GM23338 (cell line): ENCODE results near the gene LMO2.

ENCODE experiments used
- CREB1 ChIP-seq: fragments of 250-450 bp; sonication (Bioruptor Pico); IDR thresholded peaks from 2 replicates; pipeline ENCODE4 v1.5.0; 2020; ENCODE audit warnings: low read depth, mild to moderate bottlenecking, moderate library complexity
- CTCF ChIP-seq, 2 experiments: fragments of 200-600 bp in 1 of 2; sonication (generic) in 1 of 2; conservative IDR thresholded peaks; 2 replicates each; pipeline versions ENCODE4 v1.5.1 to v1.6.1; 2016 to 2017; ENCODE audit warnings: antibody characterized with exemption in 2 of 2, low read depth in 2 of 2, mild to moderate bottlenecking in 2 of 2, moderate library complexity in 1 of 2
- ETS1 ChIP-seq: IDR thresholded peaks from 2 replicates; pipeline ENCODE4 v1.6.1; 2016; ENCODE audit warnings: antibody characterized with exemption
- EZH2 ChIP-seq: fragments of 200-600 bp; sonication (generic); IDR thresholded peaks from one replicate; pipeline ENCODE4 v1.8.0; 2017; ENCODE audit warnings: antibody characterized with exemption, mild to moderate bottlenecking, low read depth; ENCODE audit not compliant: unreplicated experiment
- EZH2phosphoT487 ChIP-seq: fragments of 200-600 bp; sonication (generic); IDR thresholded peaks from one replicate; pipeline ENCODE4 v1.8.1; 2018; ENCODE audit warnings: antibody characterized with exemption; ENCODE audit not compliant: unreplicated experiment
- JUNB ChIP-seq: IDR thresholded peaks from one replicate; pipeline ENCODE4 v1.6.1; 2016; ENCODE audit warnings: antibody characterized with exemption; ENCODE audit not compliant: unreplicated experiment
- POLR2AphosphoS5 ChIP-seq: IDR thresholded peaks from 2 replicates; pipeline ENCODE4 v1.6.1; 2016; ENCODE audit warnings: antibody characterized with exemption, low read depth
- REST ChIP-seq: IDR thresholded peaks from one replicate; pipeline ENCODE4 v1.6.1; 2018; ENCODE audit warnings: antibody characterized with exemption; ENCODE audit not compliant: unreplicated experiment
- ZNF114 ChIP-seq: fragments of 250-450 bp; sonication (Bioruptor Pico); IDR thresholded peaks from 2 replicates; pipeline ENCODE4 v1.5.0; 2020; ENCODE audit warnings: mild to moderate bottlenecking, moderate library complexity
- ZNF331 ChIP-seq: fragments of 250-450 bp; sonication (Bioruptor Pico); IDR thresholded peaks from 2 replicates; pipeline ENCODE4 v1.5.0; 2020; ENCODE audit warnings: low read depth, mild to moderate bottlenecking, moderate library complexity
- ZNF462 ChIP-seq: fragments of 250-450 bp; sonication (Bioruptor Pico); IDR thresholded peaks from 2 replicates; pipeline ENCODE4 v1.5.0; 2020; ENCODE audit warnings: mild to moderate bottlenecking, moderate library complexity

DNA sequence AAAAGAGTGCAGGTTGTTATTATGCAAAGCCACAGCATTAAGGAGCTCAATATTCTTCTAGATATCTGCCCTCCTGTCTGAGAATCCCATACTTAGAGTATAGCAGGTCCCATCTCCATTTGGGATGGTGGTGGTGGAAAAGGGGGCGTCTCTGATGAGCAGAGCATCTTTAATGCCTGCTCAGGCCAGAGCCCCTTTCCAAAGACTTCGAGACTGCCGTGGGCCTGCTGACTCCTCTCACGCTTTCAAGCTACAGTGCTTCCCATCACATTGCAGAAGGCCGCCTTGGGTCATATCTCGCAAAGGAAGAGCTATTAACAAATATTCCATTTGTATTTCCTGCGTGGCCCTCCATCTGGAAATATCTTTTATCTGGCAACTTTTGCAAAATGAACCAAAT is 10.9 kb downstream of the LMO2 start:
- TF ChIP-seq POLR2AphosphoS5 = no peak
- TF ChIP-seq CTCF (conservative IDR thresholded peaks at IDR 0.05; ENCODE audit: low read depth in 2 of 2) = no peak
- no peak for TF ChIP-seq EZH2
- TF ChIP-seq REST = no peak
- TF ChIP-seq ETS1 = no peak
- TF ChIP-seq EZH2phosphoT487 = no peak
- TF ChIP-seq JUNB = no peak
- no peak for TF ChIP-seq CREB1 (CRISPR knock-in tag)
- TF ChIP-seq ZNF331 (CRISPR knock-in tag) = no peak
- no peak for TF ChIP-seq ZNF114 (CRISPR knock-in tag)
- TF ChIP-seq ZNF462 = no peak
